GM12872 (cell line): ENCODE data around the gene CIB4.

ENCODE experiments used
- CTCF ChIP-seq: IDR thresholded peaks from 3 replicates; pipeline ENCODE4 v1.5.1; 2011; ENCODE audit warnings: low read depth, mild to moderate bottlenecking, low read length, moderate library complexity; ENCODE audit not compliant: insufficient read depth

The CIB4 gene

DNA sequence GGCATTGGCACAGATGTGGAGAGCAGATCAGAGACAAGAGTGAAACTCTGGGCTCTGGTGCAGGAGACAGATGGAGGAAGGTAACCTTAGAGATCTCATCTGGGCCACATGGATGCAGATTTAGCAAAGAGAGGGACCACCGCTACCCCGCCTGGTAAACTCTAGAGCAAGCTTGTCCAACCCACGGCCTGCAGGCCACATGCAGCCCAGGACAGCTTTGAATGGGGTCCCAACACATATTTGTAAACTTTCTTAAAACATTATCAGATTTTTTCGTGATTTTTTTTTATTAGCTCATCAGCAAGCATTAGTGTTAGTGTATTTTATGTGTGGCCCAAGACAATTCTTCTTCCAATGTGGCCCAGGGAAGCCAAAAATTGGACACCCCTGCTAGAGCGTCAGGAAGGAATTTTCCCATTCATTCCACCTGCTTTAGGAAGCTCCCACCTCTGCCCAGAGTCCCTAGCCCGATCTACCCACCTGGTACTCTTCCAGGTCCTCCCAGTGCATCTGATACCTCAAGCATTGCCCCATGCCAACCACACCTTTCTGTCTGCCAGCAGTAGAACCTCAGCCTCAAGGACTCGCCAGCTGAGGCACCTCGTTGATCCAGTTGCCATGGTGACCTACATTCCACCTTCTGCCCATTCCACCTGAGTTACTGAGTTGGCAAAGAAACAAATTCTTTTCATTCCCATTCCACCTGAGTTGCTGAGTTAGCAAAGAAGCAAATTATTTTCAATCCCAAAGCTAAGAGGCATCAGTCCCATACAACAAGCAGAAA lies at the start of gene CIB4:
Gene CIB4 (minus strand): TSS at position 586 of the 784 bp plus-strand sequence. CDS start 52 bp downstream, at position 534.
- TF ChIP-seq CTCF = no peak

- no peak for TF ChIP-seq CTCF
These were observed 46.6 kb upstream of the CIB4 start for GRCh38 chr2:26687801-26688200.

- no peak for TF ChIP-seq CTCF
These were observed 46.2 kb upstream of the CIB4 start for GRCh38 chr2:26687328-26687727.

GRCh38 chr2:26685989-26686839 lies 45.0 kb upstream of the CIB4 start:
- TF ChIP-seq CTCF = no peak

GRCh38 chr2:26685341-26685740 lies 44.2 kb upstream of the CIB4 start:
- no peak for TF ChIP-seq CTCF

GRCh38 chr2:26683583-26683982 lies 42.4 kb upstream of the CIB4 start:
- TF ChIP-seq CTCF = no peak

GRCh38 chr2:26682155-26682554 lies 41.0 kb upstream of the CIB4 start:
- TF ChIP-seq CTCF = no peak
